Measurements from ENCODE around the gene CXCR1.
"Not testable (repeated sequence)": the region's sequence is repeated elsewhere in the genome, so short reads cannot be mapped to it uniquely, and the experiment has no call there.

The CXCR1 gene

DNA sequence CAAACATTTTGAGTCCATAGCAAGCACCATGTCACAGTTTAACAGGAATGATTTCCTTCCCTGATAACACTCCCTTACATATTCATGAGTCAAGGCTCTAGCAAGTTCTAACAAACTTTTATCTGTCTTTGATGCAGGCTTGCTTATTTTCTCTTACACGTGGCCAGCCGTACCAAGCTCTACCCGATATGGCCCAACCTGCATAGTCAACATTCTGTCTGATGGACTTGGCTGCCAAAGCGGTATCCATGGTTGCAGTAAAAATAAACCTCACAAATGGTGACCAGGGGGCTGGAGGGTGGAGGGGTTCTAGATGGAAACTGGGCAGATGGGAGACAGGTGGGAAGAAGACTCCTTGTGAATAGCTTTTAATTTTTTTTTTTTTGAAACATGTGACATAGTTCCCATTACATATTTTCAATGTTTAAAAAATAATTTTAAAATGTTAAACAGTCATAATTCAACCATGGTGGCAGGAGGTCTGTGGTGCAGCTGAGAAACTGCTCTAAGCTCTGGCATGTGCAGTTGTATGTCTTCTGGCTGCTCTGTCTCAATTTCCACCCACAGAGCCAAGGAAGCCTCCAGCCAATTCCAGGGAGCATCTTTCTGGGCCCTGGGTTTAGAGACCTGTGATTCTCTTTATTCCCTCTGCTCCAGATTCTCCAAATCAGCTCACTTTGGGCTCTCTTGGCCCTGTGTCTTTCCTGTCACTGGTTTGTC, 20.7 kb upstream of the CXCR1 start:
- H3K36me3 ChIP-seq (ENCODE audit: control insufficient read depth in 2 of 2, insufficient read depth in 2 of 2, low read length in 2 of 2), result no peaks in the 10 kb centered on the region
- no peak overlapping the region for H3K27ac ChIP-seq (ENCODE audit: low read depth in 2 of 2, low read length in 2 of 2)
- H3K27me3 ChIP-seq (ENCODE audit: control insufficient read depth in 2 of 2, insufficient read depth in 2 of 2, low read length in 2 of 2), result no peaks in the 10 kb centered on the region
- H3K4me3 ChIP-seq (ENCODE audit: low read length in 2 of 2), result no peak overlapping the region
- H3K4me1 ChIP-seq (ENCODE audit: control insufficient read depth in 2 of 2, insufficient read depth in 2 of 2, low read length in 2 of 2), result peaks cover 5 to 7% of the 10 kb centered on the region in 2 donors
- H3K9ac ChIP-seq (ENCODE audit: low read depth in 1 of 2, low read length in 2 of 2), result no peak overlapping the region
- no peaks in the 10 kb centered on the region for H3K9me3 ChIP-seq (ENCODE audit: control insufficient read depth in 2 of 2, low read length in 2 of 2)

DNA sequence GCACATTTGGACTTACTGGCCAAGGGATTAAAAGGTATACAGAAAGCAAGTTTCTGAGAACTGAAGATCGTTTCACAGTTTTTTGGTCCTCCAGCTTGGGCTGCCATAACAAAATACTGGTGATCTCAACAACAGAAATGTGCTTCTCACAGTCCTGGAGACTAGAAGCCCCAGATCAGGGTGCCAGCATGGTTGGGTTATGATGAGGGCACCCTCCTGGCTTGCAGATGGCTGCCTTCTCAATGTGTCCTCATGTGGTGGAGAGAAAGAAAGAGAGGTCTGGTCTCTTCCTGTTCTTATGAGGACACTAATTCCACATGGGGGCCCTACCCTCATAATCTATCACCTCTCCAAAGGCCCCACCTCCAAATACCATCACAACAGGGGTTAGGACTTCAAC, 20.1 kb upstream of the CXCR1 start:
- Histone ChIP-seq H3K9me3 (ENCODE audit: control insufficient read depth in 2 of 2, low read length in 2 of 2) (no peaks in the 10 kb centered on the region), H3K9ac (ENCODE audit: low read depth in 1 of 2, low read length in 2 of 2) (no peak overlapping the region), H3K4me3 (ENCODE audit: low read length in 2 of 2) (no peak overlapping the region), H3K36me3 (ENCODE audit: control insufficient read depth in 2 of 2, insufficient read depth in 2 of 2, low read length in 2 of 2) (no peaks in the 10 kb centered on the region), H3K27ac (ENCODE audit: low read depth in 2 of 2, low read length in 2 of 2) (no peak overlapping the region), H3K27me3 (ENCODE audit: control insufficient read depth in 2 of 2, insufficient read depth in 2 of 2, low read length in 2 of 2) (no peaks in the 10 kb centered on the region), H3K4me1 (ENCODE audit: control insufficient read depth in 2 of 2, insufficient read depth in 2 of 2, low read length in 2 of 2) (peaks cover 5 to 7% of the 10 kb centered on the region in 2 donors)

DNA sequence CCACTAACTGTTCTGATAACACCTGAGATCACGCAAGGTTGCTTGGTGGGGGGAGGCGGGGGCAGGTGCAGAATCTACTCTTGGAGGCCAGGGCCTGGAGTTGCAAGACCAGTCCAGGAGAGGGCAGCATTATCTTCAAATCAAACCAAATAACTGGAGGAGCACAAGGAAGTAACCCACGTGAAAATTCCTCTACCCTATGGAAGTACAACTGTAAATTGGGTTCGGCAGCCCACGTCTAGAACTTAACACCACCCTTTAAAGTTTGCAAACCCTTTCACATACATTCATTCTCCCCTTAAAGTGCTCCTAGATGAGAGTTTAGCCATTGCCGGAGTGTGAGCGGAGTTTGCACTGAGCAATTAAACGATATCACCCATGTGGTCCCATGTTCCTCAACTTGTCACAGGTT, 19.6 kb upstream of the CXCR1 start:
- Histone ChIP-seq H3K27ac (ENCODE audit: low read depth in 2 of 2, low read length in 2 of 2) (no peak overlapping the region), H3K36me3 (ENCODE audit: control insufficient read depth in 2 of 2, insufficient read depth in 2 of 2, low read length in 2 of 2) (no peaks in the 10 kb centered on the region), H3K4me1 (ENCODE audit: control insufficient read depth in 2 of 2, insufficient read depth in 2 of 2, low read length in 2 of 2) (peaks cover 5 to 8% of the 10 kb centered on the region in 2 donors), H3K27me3 (ENCODE audit: control insufficient read depth in 2 of 2, insufficient read depth in 2 of 2, low read length in 2 of 2) (no peaks in the 10 kb centered on the region), H3K4me3 (ENCODE audit: low read length in 2 of 2) (peak overlapping the region in 1 of 2 donors; percentile 52), H3K9me3 (ENCODE audit: control insufficient read depth in 2 of 2, low read length in 2 of 2) (no peaks in the 10 kb centered on the region), H3K9ac (ENCODE audit: low read depth in 1 of 2, low read length in 2 of 2) (peak overlapping the region in 1 of 2 donors; percentile 47)

DNA sequence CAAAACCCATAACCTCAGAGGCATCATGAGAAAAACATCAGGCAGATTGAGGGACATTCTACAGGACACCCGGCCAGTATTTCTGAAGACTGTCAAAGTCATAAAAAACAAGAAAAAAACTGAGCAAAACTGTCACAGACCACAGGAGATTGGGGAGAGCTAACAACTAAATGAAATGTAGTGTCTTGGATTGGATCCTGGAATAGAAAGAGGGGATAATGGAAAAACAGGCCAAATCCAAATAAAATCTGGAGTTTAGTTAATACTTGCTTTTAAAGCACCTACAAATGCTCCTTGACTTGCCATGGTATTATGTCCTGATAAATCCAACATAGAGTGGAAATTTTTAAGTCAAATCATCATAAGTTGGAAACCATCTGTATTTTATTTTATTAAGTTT, 17.6 kb upstream of the CXCR1 start:
- H3K4me1 ChIP-seq (ENCODE audit: control insufficient read depth in 2 of 2, insufficient read depth in 2 of 2, low read length in 2 of 2), result peaks cover 5 to 10% of the 10 kb centered on the region in 2 donors
- no peaks in the 10 kb centered on the region for H3K36me3 ChIP-seq (ENCODE audit: control insufficient read depth in 2 of 2, insufficient read depth in 2 of 2, low read length in 2 of 2)
- H3K9ac ChIP-seq (ENCODE audit: low read depth in 1 of 2, low read length in 2 of 2), result no peak overlapping the region
- no peak overlapping the region for H3K27ac ChIP-seq (ENCODE audit: low read depth in 2 of 2, low read length in 2 of 2)
- no peak overlapping the region for H3K4me3 ChIP-seq (ENCODE audit: low read length in 2 of 2)
- no peaks in the 10 kb centered on the region for H3K27me3 ChIP-seq (ENCODE audit: control insufficient read depth in 2 of 2, insufficient read depth in 2 of 2, low read length in 2 of 2)
- H3K9me3 ChIP-seq (ENCODE audit: control insufficient read depth in 2 of 2, low read length in 2 of 2), result no peaks in the 10 kb centered on the region

DNA sequence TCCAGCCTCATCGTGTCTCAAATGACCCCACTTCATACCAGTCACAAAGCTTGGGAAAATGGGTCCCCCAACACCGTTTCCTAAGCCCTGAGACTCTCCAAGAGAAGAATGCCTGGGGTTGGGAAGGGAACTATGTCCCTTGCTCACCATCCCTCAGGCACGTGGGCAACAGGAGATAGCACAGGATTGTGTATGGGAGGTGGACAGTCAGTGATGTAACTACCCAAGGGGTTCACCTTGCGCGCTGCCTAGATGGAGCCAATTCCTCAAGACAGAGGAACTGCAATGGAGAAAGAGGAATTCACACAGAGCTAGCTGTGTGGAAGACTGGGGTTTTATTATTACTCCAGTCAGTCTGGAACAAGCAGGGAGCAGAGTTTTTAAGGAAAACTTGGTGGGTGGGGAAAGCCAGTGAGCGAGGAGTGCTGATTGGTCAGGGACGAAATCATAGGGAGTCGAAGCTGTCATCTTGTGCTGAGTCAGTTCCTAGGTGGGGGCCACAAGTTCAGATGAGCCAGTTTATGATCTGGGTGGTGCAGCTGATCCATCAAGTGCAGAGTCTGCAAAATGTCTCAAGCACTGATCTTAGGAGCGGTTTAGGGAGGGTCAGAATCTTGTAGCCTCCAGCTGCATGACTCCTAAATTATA, 13.8 kb upstream of the CXCR1 start:
- H3K27ac ChIP-seq (ENCODE audit: low read depth in 2 of 2, low read length in 2 of 2), result no peak overlapping the region
- H3K9ac ChIP-seq (ENCODE audit: low read depth in 1 of 2, low read length in 2 of 2), result no peak overlapping the region
- peaks cover 0 to 3% of the 10 kb centered on the region in 2 donors for H3K4me1 ChIP-seq (ENCODE audit: control insufficient read depth in 2 of 2, insufficient read depth in 2 of 2, low read length in 2 of 2)
- no peaks in the 10 kb centered on the region for H3K9me3 ChIP-seq (ENCODE audit: control insufficient read depth in 2 of 2, low read length in 2 of 2)
- no peaks in the 10 kb centered on the region for H3K36me3 ChIP-seq (ENCODE audit: control insufficient read depth in 2 of 2, insufficient read depth in 2 of 2, low read length in 2 of 2)
- H3K27me3 ChIP-seq (ENCODE audit: control insufficient read depth in 2 of 2, insufficient read depth in 2 of 2, low read length in 2 of 2), result no peaks in the 10 kb centered on the region
- H3K4me3 ChIP-seq (ENCODE audit: low read length in 2 of 2), result no peak overlapping the region

DNA sequence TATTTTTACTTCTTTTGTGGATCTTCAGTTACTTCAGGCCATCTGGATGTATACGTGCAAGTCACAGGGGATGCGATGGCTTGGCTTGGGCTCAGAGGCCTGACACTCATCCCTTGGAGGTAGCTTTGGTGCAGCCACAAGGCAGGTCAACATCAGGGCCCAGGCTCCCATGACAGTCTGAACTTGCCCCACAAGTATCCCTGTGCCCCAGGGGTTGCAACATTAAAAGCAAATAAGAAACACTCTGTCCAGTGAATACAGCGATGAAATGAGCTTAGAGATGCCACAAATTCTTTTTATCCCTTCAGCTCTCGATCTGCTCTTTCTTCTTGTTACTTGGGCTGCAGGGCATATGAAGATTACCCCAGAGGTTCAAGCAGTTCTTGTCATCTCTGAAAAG, 13.0 kb upstream of the CXCR1 start:
- Histone ChIP-seq H3K27ac (ENCODE audit: low read depth in 2 of 2, low read length in 2 of 2) (no peak overlapping the region), H3K4me1 (ENCODE audit: control insufficient read depth in 2 of 2, insufficient read depth in 2 of 2, low read length in 2 of 2) (peaks cover 0 to 3% of the 10 kb centered on the region in 2 donors)

DNA sequence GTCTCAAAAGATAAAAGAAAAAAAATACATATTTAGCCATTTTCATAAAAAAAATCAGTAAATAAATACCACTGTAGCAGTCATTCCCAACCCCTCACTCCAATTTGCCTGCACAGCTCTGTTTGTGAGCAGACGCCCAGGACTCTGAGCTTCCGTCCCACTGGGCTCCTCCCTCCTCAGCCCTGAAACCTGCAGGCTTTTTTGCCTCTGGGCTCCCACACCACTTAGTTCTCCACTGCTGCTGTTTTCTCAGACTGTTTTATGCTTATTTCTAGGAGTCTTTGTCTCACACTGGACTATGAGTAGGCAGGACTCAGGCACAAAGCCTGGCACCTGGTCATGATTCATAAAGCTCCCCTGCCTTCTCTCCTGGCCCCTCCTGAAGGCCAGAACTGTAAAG, 6.1 kb upstream of the CXCR1 start:
- no peak overlapping the region for H3K27ac ChIP-seq (ENCODE audit: low read depth in 2 of 2, low read length in 2 of 2)
- H3K4me1 ChIP-seq (ENCODE audit: control insufficient read depth in 2 of 2, insufficient read depth in 2 of 2, low read length in 2 of 2), result no peaks in the 10 kb centered on the region
- H3K4me3 ChIP-seq (ENCODE audit: low read length in 2 of 2), result no peak overlapping the region
- H3K36me3 ChIP-seq (ENCODE audit: control insufficient read depth in 2 of 2, insufficient read depth in 2 of 2, low read length in 2 of 2), result no peaks in the 10 kb centered on the region
- H3K27me3 ChIP-seq (ENCODE audit: control insufficient read depth in 2 of 2, insufficient read depth in 2 of 2, low read length in 2 of 2), result peaks cover 0 to 3% of the 10 kb centered on the region in 2 donors
- no peaks in the 10 kb centered on the region for H3K9me3 ChIP-seq (ENCODE audit: control insufficient read depth in 2 of 2, low read length in 2 of 2)
- no peak overlapping the region for H3K9ac ChIP-seq (ENCODE audit: low read depth in 1 of 2, low read length in 2 of 2)

More for the DNA sequence above, 13.0 kb upstream of the CXCR1 start:
- Histone ChIP-seq H3K9me3 (ENCODE audit: control insufficient read depth in 2 of 2, low read length in 2 of 2) (no peaks in the 10 kb centered on the region), H3K4me3 (ENCODE audit: low read length in 2 of 2) (no peak overlapping the region), H3K27me3 (ENCODE audit: control insufficient read depth in 2 of 2, insufficient read depth in 2 of 2, low read length in 2 of 2) (no peaks in the 10 kb centered on the region), H3K9ac (ENCODE audit: low read depth in 1 of 2, low read length in 2 of 2) (no peak overlapping the region), H3K36me3 (ENCODE audit: control insufficient read depth in 2 of 2, insufficient read depth in 2 of 2, low read length in 2 of 2) (no peaks in the 10 kb centered on the region)

DNA sequence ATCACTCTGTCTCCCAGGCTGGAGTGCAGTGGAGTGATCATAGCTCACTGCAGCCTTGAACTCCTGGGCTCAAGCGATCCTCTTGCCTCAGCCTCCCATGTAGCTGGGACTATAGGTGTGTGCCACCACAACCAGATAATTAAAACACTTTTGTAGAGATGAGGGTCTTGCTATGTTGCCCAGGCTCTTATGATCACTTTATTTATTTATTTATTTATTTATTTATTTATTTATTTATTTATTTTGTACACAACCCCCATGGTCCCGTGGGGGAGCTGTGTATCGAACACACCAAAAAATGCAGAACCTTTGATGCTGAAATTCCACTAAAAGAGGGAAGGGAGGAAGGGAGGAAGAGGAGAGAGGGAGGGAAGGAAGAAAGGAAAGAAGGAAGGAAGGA, 5.0 kb upstream of the CXCR1 start:
- not testable (repeated sequence) for H3K27ac ChIP-seq (ENCODE audit: low read depth in 2 of 2, low read length in 2 of 2); H3K4me3 ChIP-seq (ENCODE audit: low read length in 2 of 2)

DNA sequence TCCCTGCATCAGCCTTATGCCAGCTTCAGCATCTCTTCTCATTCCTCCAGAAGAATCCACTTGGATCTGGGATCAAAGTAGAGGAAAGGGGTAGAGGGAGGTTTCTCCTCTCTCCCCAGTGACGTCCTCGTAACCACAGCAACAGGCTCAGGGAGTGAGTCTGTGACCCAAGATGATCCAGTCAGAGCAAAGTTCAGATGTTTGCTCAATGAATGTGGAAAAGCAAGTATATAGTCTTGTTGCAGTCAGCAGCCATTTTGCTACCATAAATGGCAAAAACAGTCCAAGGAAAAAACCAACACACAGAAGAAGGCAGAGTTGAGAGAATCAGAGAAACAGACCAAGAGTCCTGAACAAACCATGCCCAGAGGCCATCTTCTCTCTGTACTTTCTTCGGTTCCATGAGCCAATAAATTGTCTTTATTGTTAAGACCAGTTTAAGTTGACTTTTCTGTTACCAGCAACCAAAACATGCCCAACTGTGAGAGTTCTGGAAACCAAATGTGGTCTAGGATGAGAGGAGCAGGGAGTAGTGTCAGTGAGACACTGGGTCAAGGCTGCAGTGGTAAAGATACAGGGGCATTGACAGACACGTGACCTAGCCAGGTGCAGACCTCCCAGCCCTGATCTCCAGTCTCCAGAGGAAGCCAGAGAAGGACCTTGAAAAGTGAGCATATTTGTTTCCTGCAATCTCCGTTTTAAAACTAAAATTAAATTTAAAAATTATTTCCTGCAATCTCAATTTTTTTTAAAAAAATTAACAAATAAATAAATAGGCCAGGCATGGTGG, 3.2 kb upstream of the CXCR1 start:
- no peaks in the 10 kb centered on the region for H3K4me1 ChIP-seq (ENCODE audit: control insufficient read depth in 2 of 2, insufficient read depth in 2 of 2, low read length in 2 of 2)
- peaks cover 0 to 3% of the 10 kb centered on the region in 2 donors for H3K27me3 ChIP-seq (ENCODE audit: control insufficient read depth in 2 of 2, insufficient read depth in 2 of 2, low read length in 2 of 2)

More for the DNA sequence above, 5.0 kb upstream of the CXCR1 start:
- H3K9ac ChIP-seq (ENCODE audit: low read depth in 1 of 2, low read length in 2 of 2); H3K9me3 ChIP-seq (ENCODE audit: control insufficient read depth in 2 of 2, low read length in 2 of 2); H3K36me3 ChIP-seq (ENCODE audit: control insufficient read depth in 2 of 2, insufficient read depth in 2 of 2, low read length in 2 of 2); H3K27me3 ChIP-seq (ENCODE audit: control insufficient read depth in 2 of 2, insufficient read depth in 2 of 2, low read length in 2 of 2); H3K4me1 ChIP-seq (ENCODE audit: control insufficient read depth in 2 of 2, insufficient read depth in 2 of 2, low read length in 2 of 2): not testable (repeated sequence)

More for the DNA sequence above, 3.2 kb upstream of the CXCR1 start:
- H3K9me3 ChIP-seq (ENCODE audit: control insufficient read depth in 2 of 2, low read length in 2 of 2), result no peaks in the 10 kb centered on the region
- no peak overlapping the region for H3K4me3 ChIP-seq (ENCODE audit: low read length in 2 of 2)
- H3K9ac ChIP-seq (ENCODE audit: low read depth in 1 of 2, low read length in 2 of 2), result no peak overlapping the region
- H3K36me3 ChIP-seq (ENCODE audit: control insufficient read depth in 2 of 2, insufficient read depth in 2 of 2, low read length in 2 of 2), result no peaks in the 10 kb centered on the region
- no peak overlapping the region for H3K27ac ChIP-seq (ENCODE audit: low read depth in 2 of 2, low read length in 2 of 2)

Measured in mucosa of rectum (tissue), 2 donors.